DND-41 (cell line): Measurements from ENCODE around the gene ETV1.

Source experiments
- CTCF ChIP-seq: IDR thresholded peaks from 2 replicates; pipeline ENCODE4 v1.5.1; 2012; ENCODE audit warnings: borderline replicate concordance, low read length, moderate library complexity, mild to moderate bottlenecking; ENCODE audit not compliant: poor library complexity, severe bottlenecking; ENCODE audit errors: extremely low read depth
- EZH2 ChIP-seq: IDR thresholded peaks from 3 replicates; pipeline ENCODE4 v1.6.1; 2012; ENCODE audit warnings: borderline replicate concordance, low read depth, mild to moderate bottlenecking, moderate library complexity, low read length, inconsistent platforms; ENCODE audit not compliant: severe bottlenecking

GRCh38 chr7:13879994-13880686, 109.3 kb downstream of the ETV1 start:
- no peak for TF ChIP-seq CTCF
- no peak for TF ChIP-seq EZH2
